Mucosa of gallbladder (tissue), 1 donor: ENCODE measurements around the gene PLXNB1. TPM values are rescaled to one million over a fixed set of nuclear protein-coding genes. Genes with fewer than 3 reads are reported as not detected.

ENCODE experiments used
- DNase-seq: peaks from one replicate; pipeline ENCODE4 v3.0.0-alpha.2; 2020; ENCODE audit warnings: low spot score
- total RNA-seq: library from RNA; stranded (reverse); gene quantifications from one replicate; pipeline ENCODE4 v1.2.1, GENCODE V29; 2021
- donor health status: DM: no; HTN: no; CAD: no.

Gene PLXNB1
- total RNA-seq, 1 donor from 2014 or later: 257 TPM

DNA sequence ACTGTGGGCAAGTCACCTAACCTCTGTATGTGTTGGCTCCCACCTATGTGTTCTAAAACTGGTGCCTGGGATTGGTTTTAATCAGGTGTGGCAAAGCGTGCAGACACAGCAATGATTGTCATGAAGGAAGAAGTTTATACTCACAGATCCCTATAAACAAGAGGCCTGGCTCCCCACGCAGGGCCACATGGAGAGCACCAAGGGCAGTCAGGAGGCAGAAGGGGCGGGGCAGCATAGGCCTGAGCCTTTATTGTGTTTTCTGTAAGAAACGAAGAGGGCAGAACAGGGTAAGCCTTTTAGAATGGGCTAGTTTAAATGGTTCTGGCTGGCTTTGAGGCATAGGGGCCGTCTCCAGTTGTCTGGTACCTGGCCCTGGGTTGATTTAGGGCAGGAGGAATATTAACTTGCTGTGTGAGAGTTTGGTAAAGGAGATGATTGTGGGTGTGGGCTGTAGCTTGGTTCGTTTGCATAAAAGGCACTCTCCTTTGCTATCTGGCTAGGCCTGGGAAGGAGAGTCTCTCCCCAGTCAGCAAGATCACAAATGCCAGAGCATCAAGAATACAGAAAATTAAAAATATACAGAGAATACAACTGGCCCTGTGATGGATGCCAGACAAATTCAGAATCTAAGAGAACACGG lies 60.1 kb downstream of the PLXNB1 start:
- DNase-seq: no peak

GRCh38 chr3:48367201-48367600 lies 62.7 kb downstream of the PLXNB1 start:
- DNase-seq: no peak

- DNase-seq: no peak
Observed at GRCh38 chr3:48364840-48365239, 65.0 kb downstream of the PLXNB1 start.

- no peak for DNase-seq
Observed at GRCh38 chr3:48361928-48362327, 68.0 kb downstream of the PLXNB1 start.

DNA sequence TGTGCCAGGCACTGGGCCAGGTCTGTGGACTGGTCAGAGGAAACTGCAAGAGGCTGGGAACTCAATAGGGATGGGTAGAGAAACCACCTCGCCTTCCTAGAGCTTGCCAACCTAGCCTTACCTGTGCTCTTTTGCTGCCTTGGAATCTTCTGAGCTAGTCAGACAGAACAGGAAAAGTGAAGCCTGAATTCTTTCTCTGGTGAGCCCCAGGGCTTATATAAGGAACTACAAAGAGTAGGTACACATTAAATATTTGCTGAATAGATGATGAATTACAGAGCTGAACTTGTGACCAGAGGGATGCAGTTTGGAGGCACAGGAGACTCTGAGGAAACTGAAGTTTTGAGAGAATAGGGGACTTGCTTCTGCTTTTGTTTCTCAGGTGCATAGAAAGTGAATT lies 73.5 kb downstream of the PLXNB1 start:
- DNase-seq: no peak

DNA sequence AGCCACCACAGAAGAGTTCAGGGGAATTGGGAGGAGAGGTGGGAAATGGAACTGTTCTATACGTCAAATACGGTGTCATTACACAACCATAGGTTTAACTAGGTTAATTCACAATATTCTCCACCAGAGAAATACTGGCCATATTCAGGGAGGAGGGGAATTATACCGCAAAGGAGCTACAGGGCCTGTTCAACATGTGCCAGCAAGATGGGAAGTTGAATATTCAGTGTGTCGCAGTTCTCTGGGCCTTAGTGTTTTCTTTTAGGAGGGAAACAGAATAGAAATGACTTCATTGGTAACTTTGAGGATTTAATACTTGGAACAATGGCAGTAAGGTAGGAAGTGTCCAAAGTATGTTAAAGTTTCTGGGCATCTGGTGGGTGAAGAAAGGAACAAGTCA lies 75.9 kb downstream of the PLXNB1 start:
- no peak for DNase-seq

Other genes with a start within 250 kb of the PLXNB1 start
- gene CDC25A, start 241.7 kb downstream of the PLXNB1 start, total RNA-seq: 0.66 TPM
- not detected for gene CAMP, start 206.6 kb downstream of the PLXNB1 start, total RNA-seq
- 10.0 TPM for gene ZNF589, start 189.0 kb downstream of the PLXNB1 start, total RNA-seq
- gene NME6, start 128.7 kb downstream of the PLXNB1 start, total RNA-seq: 28.1 TPM
- gene SPINK8, start 96.4 kb downstream of the PLXNB1 start, total RNA-seq: not detected
- not detected for gene FBXW12, start 57.9 kb downstream of the PLXNB1 start, total RNA-seq
- 10.1 TPM for gene CCDC51, start 10.0 kb upstream of the PLXNB1 start, total RNA-seq
- gene TMA7, start 10.2 kb upstream of the PLXNB1 start, total RNA-seq: 165 TPM
- 4.6 TPM for gene ATRIP, start 16.7 kb upstream of the PLXNB1 start, total RNA-seq
- gene SHISA5, start 74.1 kb upstream of the PLXNB1 start, total RNA-seq: 181 TPM
- 4.3 TPM for gene PFKFB4, start 126.7 kb upstream of the PLXNB1 start, total RNA-seq
- gene UCN2, start 133.7 kb upstream of the PLXNB1 start, total RNA-seq: not detected
- 9.4 TPM for gene COL7A1, start 165.2 kb upstream of the PLXNB1 start, total RNA-seq
- gene UQCRC1, start 179.6 kb upstream of the PLXNB1 start, total RNA-seq: 193 TPM
- not detected for gene TMEM89, start 191.7 kb upstream of the PLXNB1 start, total RNA-seq
- gene SLC26A6, start 205.4 kb upstream of the PLXNB1 start, total RNA-seq: 31.1 TPM
- gene CELSR3, start 232.8 kb upstream of the PLXNB1 start, total RNA-seq: 0.75 TPM